Ramos (cell line): ENCODE measurements around the gene PLEKHA7.

Experiments
- in situ Hi-C: fragments of 300-500 bp; cut with MboI; formaldehyde crosslinking; loops from one replicate; pipeline ENCODE4 v1.14.3; 2022; ENCODE audit warnings: low sequenced_read_pairs; ENCODE audit not compliant: unreplicated experiment

The PLEKHA7 gene

DNA sequence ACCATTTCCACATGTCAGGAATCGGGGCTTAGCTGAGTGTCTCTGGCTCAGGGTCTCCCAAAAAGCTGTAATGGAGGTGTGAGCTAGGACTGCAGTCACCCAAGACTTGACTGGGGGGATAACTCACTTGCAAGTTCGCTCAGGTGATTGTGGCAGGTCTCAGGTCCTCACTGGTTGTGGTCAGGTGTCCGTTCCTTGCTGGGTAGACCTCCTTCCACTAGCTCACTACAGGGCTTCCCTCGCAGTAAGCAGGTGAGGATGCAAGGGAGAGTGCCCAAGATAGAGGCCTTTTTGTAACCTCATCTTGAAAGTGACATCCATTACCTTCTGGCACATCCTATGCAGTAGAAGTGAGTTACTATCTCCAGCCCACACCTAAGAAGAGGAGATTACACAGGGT lies 246.3 kb downstream of the PLEKHA7 start:
- in situ Hi-C loops, result no loop called here

DNA sequence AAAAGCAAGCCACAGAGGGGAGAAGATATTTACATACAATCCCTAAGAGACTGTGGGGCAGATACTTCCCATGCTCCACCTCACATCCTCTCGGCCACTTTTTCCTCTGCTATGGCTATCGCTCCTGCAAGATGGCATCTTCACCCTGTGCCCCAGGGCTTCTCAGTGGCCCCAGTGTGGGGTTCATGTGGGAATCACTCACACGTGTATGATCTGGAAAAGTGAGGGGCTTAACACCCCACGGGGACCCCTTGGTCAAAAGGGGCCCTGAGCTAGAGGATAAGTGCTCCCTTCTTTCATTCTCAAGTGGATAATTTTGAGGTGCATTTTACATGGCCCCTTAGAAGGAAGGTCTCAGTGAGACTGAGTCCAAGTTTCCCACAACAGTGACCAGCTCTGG lies 247.1 kb downstream of the PLEKHA7 start:
- in situ Hi-C loops, result no loop called here

DNA sequence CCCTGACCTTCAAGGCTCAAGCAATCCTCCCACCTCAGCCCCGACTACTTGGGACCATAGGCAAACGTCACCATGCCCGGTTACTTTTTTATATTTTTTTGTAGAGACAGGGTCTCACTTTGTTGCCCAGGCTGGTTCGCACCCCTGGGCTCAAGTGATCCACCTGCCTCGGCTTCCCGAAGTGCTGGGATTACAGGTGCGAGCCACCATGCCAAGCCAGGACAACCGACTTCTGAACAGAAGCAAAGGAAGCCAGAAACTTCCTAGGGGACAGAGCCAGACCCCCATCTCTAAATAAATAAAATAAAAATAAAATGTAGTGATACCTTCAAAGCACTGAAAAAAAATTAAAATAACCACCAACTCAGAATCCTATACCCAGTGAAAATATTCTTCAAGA lies 249.3 kb downstream of the PLEKHA7 start:
- in situ Hi-C loops, result no loop called here

DNA sequence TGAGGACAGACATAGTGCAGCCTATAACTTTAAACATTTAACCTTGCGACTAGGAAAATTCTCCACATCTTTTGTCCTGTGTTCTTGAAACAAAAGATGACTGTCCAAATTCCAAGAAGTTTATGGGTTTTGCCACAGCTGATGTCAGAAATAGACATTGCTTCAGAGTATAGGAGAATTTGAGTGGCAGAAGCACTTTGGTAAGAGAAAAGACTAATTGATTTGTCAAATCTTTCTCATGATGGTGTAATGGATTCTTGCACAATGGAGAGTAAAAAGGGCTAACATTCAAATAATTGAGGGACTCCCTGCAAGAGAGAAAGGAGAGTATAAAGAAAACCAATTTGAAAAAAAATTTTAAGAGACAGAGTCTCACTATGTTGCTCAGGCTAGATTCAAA lies 250.5 kb downstream of the PLEKHA7 start:
- in situ Hi-C loops, result no loop called here

DNA sequence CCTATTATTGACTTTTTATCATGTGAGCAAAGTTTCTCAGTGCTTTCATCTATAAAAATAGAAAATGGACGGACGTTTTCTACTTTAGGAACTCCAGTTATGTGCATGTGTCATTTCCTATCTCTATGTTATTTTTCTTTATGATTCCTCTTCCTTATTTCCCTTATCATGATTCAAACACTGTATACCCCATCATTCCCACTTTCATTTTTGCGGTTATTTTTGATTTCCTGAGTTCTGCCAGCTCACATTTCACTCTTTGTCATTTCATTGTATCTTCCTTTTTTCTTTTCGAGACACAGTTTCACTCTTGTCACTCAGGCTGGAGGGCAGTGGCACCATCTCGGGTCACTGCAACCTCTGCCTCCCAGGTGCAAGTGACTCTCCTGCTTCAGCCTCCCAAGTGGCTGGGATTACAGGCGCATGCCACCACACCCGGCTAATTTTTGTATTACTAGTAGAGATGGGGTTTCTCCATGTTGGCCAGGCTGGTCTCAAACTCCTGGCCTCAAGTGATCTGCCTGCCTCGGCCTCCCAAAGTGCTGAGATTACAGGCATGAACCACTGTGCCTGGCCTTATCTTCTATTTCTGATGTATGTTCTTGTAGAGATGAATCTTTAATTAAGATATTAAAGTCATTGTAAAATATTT lies 254.2 kb downstream of the PLEKHA7 start:
- in situ Hi-C loops, result no loop called here

DNA sequence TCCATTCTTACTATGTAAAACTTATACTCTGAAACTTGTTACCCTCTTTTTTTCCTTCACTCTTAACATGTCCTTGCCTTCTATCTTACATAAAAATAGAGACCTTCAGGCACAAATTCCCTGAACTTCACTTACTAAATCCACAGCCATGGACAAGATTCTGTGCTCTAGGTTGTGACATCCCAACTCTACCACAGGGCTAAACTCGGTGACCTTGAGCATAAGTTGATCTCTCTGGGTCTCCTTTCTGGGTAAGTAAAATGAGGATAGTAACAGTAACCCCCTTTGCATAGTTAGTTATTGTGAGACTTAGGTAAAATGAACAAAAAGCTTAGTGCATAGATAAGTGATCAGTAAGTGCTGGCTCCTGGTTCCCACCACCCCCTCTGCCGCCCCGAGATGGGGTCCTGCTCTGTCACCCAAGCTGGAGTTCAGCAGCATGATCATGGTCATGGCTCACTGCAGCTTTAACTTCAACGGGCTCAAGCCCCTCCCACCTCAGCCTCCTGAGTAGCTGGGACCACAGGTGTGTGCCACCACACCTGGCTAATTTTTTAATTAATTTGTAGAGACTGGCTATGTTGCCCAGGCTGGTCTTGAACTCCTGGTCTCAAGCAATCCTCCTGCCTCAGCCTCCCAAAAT lies 255.7 kb downstream of the PLEKHA7 start:
- in situ Hi-C loops, result no loop called here

DNA sequence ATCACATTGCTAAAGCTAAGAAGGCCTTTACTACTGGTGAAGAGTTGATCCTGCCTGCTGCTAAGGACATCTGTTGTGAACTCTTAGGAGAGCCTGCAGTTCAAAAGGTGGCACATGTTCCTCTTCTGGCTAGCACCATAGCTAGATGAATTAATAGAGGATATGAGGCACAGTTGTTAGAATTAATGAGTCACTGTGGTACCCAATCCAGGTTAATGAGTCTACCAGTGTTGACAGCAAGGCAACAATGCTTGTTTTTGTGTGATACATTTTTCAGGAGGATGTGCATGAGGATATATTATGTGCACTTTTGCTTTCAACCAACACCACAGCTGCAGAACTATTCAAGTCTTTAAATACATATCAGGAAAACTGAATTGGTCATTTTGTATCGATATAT lies 263.8 kb downstream of the PLEKHA7 start:
- in situ Hi-C loops, result no loop called here

DNA sequence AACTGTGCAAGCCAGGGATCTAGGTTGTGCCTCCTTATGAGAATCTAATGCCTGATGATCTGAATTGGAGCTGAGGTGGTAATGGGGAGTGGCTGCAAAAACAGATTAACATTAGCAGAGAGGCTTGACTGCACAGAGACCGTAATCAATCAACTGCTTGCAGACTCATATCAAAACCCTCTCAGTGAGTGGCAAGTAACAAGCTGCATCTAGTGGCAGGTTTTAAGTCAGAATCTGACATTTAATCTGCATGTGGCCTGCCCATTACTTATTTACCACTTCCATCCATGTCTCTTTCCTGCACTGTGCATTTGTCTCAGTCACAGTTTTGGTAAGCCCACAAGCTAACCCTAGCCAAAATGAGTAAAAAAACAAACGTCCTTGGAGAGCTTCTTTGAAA lies 264.5 kb downstream of the PLEKHA7 start:
- in situ Hi-C loops, result no loop called here

DNA sequence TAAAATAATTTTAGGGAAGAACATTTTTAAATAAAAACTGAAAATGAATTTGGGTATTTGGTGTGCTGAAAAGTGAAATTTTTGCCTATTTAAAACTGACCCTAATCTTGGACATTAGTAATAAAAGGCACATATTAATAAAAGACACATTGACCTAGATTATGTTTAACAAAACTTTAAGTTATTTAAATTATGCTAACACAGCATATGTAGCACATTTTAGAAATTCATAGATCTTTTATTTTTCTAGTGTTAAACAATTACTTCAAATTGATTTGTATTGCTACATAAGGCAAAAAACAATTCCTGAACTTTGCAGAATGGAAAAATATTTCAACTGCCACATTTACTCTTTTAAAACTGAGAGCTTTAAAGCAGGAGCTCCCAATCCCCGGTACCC lies 265.1 kb downstream of the PLEKHA7 start:
- in situ Hi-C loops, result no loop called here

DNA sequence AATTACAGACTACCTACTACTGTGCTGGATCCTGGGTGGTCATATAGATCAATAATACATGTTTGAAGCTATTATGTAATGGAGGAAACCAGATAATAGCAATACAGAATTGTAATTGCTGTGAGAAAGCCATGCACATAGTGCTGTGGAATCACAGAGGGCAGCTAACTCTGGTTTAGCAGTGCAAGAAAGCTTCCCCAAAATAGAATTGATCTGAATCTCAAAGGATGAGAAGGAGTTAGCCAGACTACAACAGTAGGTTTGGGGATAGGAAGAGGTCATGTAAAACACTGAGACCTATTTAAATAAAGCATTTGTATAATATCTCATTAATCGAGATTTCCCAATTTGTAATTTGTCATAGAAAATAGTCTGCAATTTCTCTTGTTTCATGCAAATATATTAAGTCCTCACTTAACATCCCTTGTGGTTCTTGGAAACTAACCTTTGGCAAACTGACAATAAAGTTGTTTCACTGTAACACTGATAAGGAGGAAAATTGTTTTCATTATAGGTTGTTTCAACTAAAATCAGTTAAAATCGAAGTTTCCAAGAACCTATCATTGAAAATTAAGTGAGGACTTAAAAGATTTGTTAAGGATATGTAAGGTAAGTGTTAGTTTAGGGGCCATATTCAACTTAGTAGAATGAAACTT lies 268.1 kb downstream of the PLEKHA7 start:
- in situ Hi-C loops, result no loop called here

DNA sequence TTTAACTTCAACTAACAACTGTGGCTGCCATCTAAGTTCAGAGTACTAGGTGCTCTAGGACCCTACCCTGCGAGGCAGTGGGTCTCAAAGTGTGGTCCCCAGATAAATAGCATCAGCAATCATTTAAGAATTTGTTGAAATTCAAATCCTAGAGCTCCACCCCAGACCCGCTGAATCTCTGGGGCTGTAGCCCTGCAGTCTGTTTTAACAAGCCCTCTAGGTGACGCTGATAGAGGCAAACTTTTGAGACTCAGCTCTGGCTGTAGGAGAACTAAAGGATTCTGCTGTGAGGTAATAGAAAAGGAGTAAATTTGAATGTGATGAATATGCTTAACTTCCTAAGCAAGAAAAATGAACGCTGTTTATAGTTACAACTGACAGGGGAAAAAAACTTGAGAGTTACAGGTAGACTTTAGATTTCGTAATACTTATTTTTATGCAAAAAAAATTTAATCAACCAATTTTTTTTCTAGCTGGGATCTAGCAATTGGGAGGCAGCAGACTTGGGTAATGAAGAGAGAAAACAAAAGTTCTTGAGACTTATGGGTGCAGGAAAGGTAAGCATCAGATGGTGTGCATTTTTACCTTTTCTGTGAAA lies 270.0 kb downstream of the PLEKHA7 start:
- in situ Hi-C loops, result no loop called here

DNA sequence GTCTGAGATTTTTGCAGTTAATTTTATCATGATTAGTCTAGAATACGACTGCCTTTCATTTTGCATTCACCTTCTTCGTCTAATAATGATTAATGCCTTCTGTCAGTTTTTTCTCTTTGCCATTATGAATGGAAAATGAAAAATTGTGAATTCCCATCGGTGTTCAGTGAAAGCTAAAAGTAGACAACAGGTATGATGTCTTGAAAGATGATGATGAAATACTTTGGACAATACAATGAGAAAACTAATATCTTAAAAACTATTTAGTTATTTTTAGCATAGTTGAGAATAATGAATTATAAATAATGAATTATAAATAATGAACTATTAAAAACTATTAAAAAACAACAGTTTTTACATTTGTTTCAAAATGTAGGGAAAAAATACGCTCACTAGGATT lies 270.7 kb downstream of the PLEKHA7 start:
- in situ Hi-C loops, result no loop called here

DNA sequence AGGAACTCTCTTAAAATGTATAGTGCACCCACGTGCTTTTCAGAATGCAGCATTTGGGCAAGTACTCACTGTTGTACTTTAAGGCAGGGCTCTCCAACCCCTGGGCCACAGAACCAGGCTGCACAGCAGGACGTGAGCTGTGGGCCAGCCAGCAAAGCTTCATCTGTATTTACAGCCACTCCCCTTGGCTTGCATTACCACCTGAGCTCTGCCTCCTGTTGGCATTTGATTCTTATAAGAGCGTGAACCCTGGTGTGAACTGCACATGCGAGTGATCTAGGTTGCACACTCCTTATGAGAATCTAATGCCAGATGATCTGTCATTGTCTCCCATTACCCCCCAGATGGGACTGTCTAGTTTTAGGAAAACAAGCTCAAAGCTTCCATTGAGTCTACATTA lies 272.7 kb downstream of the PLEKHA7 start:
- in situ Hi-C loops, result no loop called here

DNA sequence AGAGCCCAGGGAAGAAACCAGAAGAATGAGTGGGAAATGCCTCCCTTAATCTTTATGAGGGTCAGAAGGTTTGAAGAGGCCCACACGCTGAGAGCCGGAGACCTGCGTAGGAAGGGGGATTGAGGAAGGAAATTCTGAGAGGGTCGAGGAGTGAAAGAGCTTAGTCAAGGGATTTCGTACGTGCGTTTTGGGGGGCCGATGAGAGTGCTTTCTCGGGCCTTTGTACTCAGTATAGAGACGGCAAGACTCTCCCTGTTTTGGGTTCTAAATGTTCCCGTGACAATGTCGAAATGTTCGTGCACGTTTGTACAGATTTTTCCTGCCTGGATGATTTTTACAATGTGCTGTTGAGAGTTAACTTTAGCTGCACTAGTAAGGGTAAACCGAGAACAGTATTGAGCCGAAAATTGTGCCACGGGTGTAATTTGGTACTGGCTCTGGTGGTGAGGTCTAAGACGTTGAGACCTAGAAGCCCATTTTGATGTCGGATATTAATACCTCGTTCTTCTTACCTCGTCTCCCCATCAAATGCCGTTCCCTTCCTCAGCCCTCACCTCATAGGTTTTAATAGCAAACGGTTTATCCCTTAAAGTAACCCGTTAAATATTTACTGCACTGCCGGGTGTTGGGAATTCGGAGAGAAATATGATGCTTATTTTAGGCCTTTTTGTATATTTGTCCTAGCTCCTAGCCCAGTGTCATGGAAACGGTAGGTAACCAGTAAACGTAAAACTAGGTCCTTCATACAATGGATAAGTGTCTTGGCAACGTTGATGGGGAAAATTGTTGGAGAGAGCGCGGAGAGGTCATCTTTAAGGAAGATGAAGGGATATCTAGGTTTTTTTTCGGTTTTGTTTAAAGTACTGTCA lies 275.0 kb downstream of the PLEKHA7 start:
- in situ Hi-C loops, result no loop called here

DNA sequence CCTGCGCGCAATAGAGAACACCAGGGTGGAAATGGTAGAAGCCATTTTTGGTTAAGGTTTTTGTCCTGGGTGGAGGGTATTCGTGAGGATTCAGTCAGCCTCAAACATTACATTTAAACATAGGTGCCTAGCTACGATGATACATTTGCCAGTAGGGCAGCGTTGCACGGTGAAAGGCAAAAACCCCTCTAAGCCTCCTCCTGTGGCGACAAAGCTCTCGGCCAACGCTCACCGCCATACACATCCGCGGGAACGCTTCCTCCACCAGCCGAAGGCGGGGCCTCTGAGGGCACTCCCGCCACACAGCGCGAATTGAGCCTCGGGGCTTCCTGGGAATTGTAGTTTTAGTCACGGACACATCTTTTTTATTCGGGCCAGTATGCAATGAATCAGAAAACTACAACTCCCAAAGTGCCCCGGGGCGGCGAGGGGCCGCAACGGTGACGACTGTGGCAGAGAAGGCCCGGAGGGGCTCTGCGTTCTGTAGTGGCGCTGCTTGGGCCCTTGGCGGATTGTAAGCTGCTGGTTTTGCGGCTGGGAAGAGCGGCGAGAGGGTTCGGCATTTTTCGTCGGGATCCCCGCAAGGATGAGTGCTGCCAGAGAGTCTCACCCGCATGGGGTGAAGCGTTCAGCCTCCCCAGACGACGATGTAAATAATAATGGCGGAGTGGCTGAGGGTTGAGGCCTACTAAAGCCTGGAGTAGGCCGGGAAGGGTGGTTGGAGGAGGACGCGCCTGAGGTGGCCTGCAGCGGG lies 275.8 kb downstream of the PLEKHA7 start, which contains the start of gene C11orf58:
Gene C11orf58 (plus strand): TSS at position 455 of the 754 bp plus-strand sequence. CDS start 132 bp downstream, at position 587.
- in situ Hi-C loops, result no loop called here

DNA sequence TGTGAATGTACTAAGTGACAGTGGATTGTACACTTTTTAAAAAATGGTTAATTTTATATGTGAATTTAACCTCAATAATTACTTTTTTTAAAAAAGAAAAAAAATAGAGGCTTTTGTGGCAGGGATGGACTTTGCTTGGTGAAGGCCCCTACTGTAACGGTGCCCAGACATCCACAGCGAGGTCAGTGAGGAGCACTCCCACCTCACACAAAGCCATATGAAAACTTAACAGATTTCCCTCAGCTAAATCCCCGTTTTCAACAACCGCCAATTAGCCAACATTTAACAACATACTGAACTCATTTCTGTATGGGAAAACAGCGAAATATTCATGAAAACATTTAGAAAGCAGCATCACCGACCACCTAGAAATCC lies 276.4 kb downstream of the PLEKHA7 start:
- in situ Hi-C loops, result no loop called here
